SK-N-SH (cell line): ENCODE data around the gene NEAT1. TPM values are rescaled to one million over a fixed set of nuclear protein-coding genes. Genes with fewer than 3 reads are reported as not detected.

ENCODE experiments used
- CTCF ChIA-PET: fragments of 300-600, 350-600 bp; formaldehyde crosslinking; extraction: SDS; loops from one replicate; lab custom pipeline; 2021; lab: Yijun Ruan, JAX
- POLR2A ChIA-PET: fragments of 350-600 bp; sonication (Branson Sonifier 250); formaldehyde crosslinking; extraction: SDS; loops from one replicate; lab custom pipeline; 2020; ENCODE audit warnings: antibody characterized with exemption, inconsistent platforms; lab: Yijun Ruan, JAX
- DNase-seq: peaks from one replicate; pipeline ENCODE4 v3.0.0; 2012
- H2AFZ ChIP-seq: fragments of 200-600 bp; sonication (generic); 2 replicates; pipeline ENCODE4 v1.8.1; 2016; ENCODE audit warnings: antibody characterized with exemption, mild to moderate bottlenecking, low read depth
- H3F3A ChIP-seq: fragments of 200-600 bp; sonication (generic); replicated peaks from 2 replicates; pipeline ENCODE3; 2016; ENCODE audit warnings: antibody characterized with exemption, mild to moderate bottlenecking; ENCODE audit not compliant: insufficient read depth
- H3K27ac ChIP-seq, 2 experiments: fragments of 200-500 bp in 1 of 2; fragments of 200-600 bp in 1 of 2; sonication (Bioruptor generic) in 1 of 2; sonication (generic), shearing (Covaris generic) in 1 of 2; 2 replicates each; pipeline versions ENCODE4 v1.5.1 to v1.6.1; 2014 to 2016; ENCODE audit warnings: low read depth in 2 of 2, inconsistent platforms in 1 of 2, low read length in 1 of 2, mild to moderate bottlenecking in 1 of 2, mixed read lengths in 1 of 2
- H3K27me3 ChIP-seq: fragments of 200-600 bp; sonication (generic), shearing (Covaris generic); 2 replicates; pipeline ENCODE4 v1.6.1; 2016; ENCODE audit warnings: mixed run types; ENCODE audit not compliant: insufficient read depth
- H3K36me3 ChIP-seq, 2 experiments: fragments of 200-500 bp in 1 of 2; fragments of 200-600 bp in 1 of 2; sonication (Bioruptor generic) in 1 of 2; sonication (generic) in 1 of 2; replicated peaks in 1 of 2; 2 replicates each; pipeline versions ENCODE3 to v1.5.1; 2014 to 2016; ENCODE audit warnings: low read length in 1 of 2, mild to moderate bottlenecking in 1 of 2; ENCODE audit not compliant: insufficient read depth in 2 of 2, control insufficient read depth in 1 of 2
- H3K4me1 ChIP-seq, 2 experiments: fragments of 200-500 bp in 1 of 2; fragments of 200-600 bp in 1 of 2; sonication (Bioruptor generic) in 1 of 2; sonication (generic), shearing (Covaris generic) in 1 of 2; 2 replicates each; pipeline versions ENCODE4 v1.5.1 to v1.6.1; 2014 to 2016; ENCODE audit warnings: low read depth in 1 of 2, low read length in 1 of 2, mixed run types in 1 of 2; ENCODE audit not compliant: insufficient read depth in 2 of 2, control insufficient read depth in 1 of 2
- H3K4me2 ChIP-seq: fragments of 200-600 bp; sonication (generic), shearing (Covaris generic); 2 replicates; pipeline ENCODE4 v1.6.1; 2017; ENCODE audit warnings: mixed run types
- H3K4me3 ChIP-seq, 2 experiments: fragments of 200-500 bp in 1 of 2; fragments of 200-600 bp in 1 of 2; sonication (Bioruptor generic) in 1 of 2; sonication (generic), shearing (Covaris generic) in 1 of 2; 2 replicates each; pipeline versions ENCODE4 v1.5.1 to v1.8.1; 2014 to 2016; ENCODE audit warnings: low read depth in 2 of 2, inconsistent platforms in 1 of 2, low read length in 1 of 2, mild to moderate bottlenecking in 1 of 2, mixed read lengths in 1 of 2, moderate library complexity in 1 of 2
- H3K79me2 ChIP-seq: fragments of 200-600 bp; sonication (generic); 2 replicates; pipeline ENCODE4 v1.8.1; 2017; ENCODE audit warnings: mild to moderate bottlenecking; ENCODE audit not compliant: insufficient read depth
- H3K9ac ChIP-seq: fragments of 200-600 bp; sonication (generic); 2 replicates; pipeline ENCODE4 v1.6.1; 2017; ENCODE audit warnings: mixed run types
- H3K9me2 ChIP-seq: fragments of 200-600 bp; sonication (generic); 2 replicates; pipeline ENCODE4 v1.6.1; 2017; ENCODE audit warnings: mixed run types
- H3K9me3 ChIP-seq: fragments of 200-600 bp; sonication (generic); 2 replicates; pipeline ENCODE4 v1.6.1; 2017; ENCODE audit warnings: mixed run types, mild to moderate bottlenecking, moderate library complexity
- H4K20me1 ChIP-seq: fragments of 200-600 bp; sonication (generic); 2 replicates; pipeline ENCODE4 v1.6.1; 2017; ENCODE audit warnings: mild to moderate bottlenecking, mixed run types; ENCODE audit not compliant: insufficient read depth
- CTCF ChIP-seq: fragments of 200-600 bp; sonication (generic); IDR thresholded peaks from 2 replicates; pipeline ENCODE4 v1.6.1; 2017; ENCODE audit warnings: antibody characterized with exemption, mild to moderate bottlenecking, moderate library complexity
- ELF1 ChIP-seq: IDR thresholded peaks from 2 replicates; pipeline ENCODE4 v1.4.0; 2012
- EP300 ChIP-seq, 2 experiments: IDR thresholded peaks; 2 replicates each; pipeline versions ENCODE4 v1.4.0 to v1.6.1; 2012; ENCODE audit warnings: borderline replicate concordance in 1 of 2, low read depth in 1 of 2, low read length in 1 of 2
- EZH2phosphoT487 ChIP-seq: fragments of 200-600 bp; sonication (generic); IDR thresholded peaks from 2 replicates; pipeline ENCODE4 v1.6.1; 2017; ENCODE audit warnings: low read depth, mixed run types, mild to moderate bottlenecking, antibody characterized with exemption, moderate library complexity, borderline replicate concordance
- FOXJ3 ChIP-seq: sonication (generic); formaldehyde crosslinking; IDR thresholded peaks from 2 replicates; pipeline ENCODE4 v1.5.1; 2020; ENCODE audit warnings: mild to moderate bottlenecking, missing genetic modification reagents
- FOXM1 ChIP-seq: IDR thresholded peaks from 2 replicates; pipeline ENCODE4 v1.4.0; 2012; ENCODE audit warnings: low read depth, mild to moderate bottlenecking
- GABPA ChIP-seq: IDR thresholded peaks from 2 replicates; pipeline ENCODE4 v1.4.0; 2012; ENCODE audit warnings: low read depth, mild to moderate bottlenecking
- GATA2 ChIP-seq: sonication (generic); formaldehyde crosslinking; IDR thresholded peaks from 2 replicates; pipeline ENCODE4 v1.5.0; 2020; ENCODE audit warnings: mild to moderate bottlenecking, missing genetic modification reagents
- JUND ChIP-seq: IDR thresholded peaks from 2 replicates; pipeline ENCODE4 v1.4.0; 2012
- MEF2A ChIP-seq: IDR thresholded peaks from 2 replicates; pipeline ENCODE4 v1.4.0; 2012; ENCODE audit warnings: low read depth, borderline replicate concordance
- MXI1 ChIP-seq: IDR thresholded peaks from 2 replicates; pipeline ENCODE4 v1.6.1; 2012; ENCODE audit warnings: mild to moderate bottlenecking, low read depth, low read length, improper control_type of control experiment
- NFIC ChIP-seq: IDR thresholded peaks from 2 replicates; pipeline ENCODE4 v1.4.0; 2012; ENCODE audit warnings: borderline replicate concordance
- NRF1 ChIP-seq: IDR thresholded peaks from 2 replicates; pipeline ENCODE4 v1.6.1; 2012; ENCODE audit warnings: low read depth, mild to moderate bottlenecking, low read length
- POLR2AphosphoS5 ChIP-seq: IDR thresholded peaks from 2 replicates; pipeline ENCODE4 v1.6.1; 2012; ENCODE audit warnings: low read depth, low read length
- RAD21 ChIP-seq: IDR thresholded peaks from 2 replicates; pipeline ENCODE4 v1.6.1; 2012; ENCODE audit warnings: mild to moderate bottlenecking, low read length
- RCOR1 ChIP-seq: fragments of 150-350 bp; IDR thresholded peaks from 2 replicates; pipeline ENCODE4 v1.6.1; 2017; ENCODE audit warnings: antibody characterized with exemption, low read length
- REST ChIP-seq: IDR thresholded peaks from 2 replicates; pipeline ENCODE4 v1.6.1; 2012; ENCODE audit warnings: mild to moderate bottlenecking, low read depth, low read length, moderate library complexity
- RFX5 ChIP-seq: IDR thresholded peaks from 2 replicates; pipeline ENCODE4 v1.6.1; 2012; ENCODE audit warnings: mild to moderate bottlenecking, improper control_type of control experiment, low read length
- RXRA ChIP-seq: IDR thresholded peaks from 2 replicates; pipeline ENCODE4 v1.4.0; 2012; ENCODE audit warnings: low read depth, mild to moderate bottlenecking, borderline replicate concordance
- SMC3 ChIP-seq: IDR thresholded peaks from 2 replicates; pipeline ENCODE4 v1.6.1; 2012; ENCODE audit warnings: low read depth, low read length, improper control_type of control experiment
- TAF1 ChIP-seq: IDR thresholded peaks from 2 replicates; pipeline ENCODE4 v1.6.1; 2012; ENCODE audit warnings: low read depth, mild to moderate bottlenecking, low read length, moderate library complexity, borderline replicate concordance
- TCF12 ChIP-seq: IDR thresholded peaks from 2 replicates; pipeline ENCODE4 v1.4.0; 2012
- TEAD4 ChIP-seq: IDR thresholded peaks from 2 replicates; pipeline ENCODE4 v1.4.0; 2012; ENCODE audit warnings: mild to moderate bottlenecking, borderline replicate concordance; ENCODE audit not compliant: insufficient read depth
- USF1 ChIP-seq: IDR thresholded peaks from 2 replicates; pipeline ENCODE4 v1.4.0; 2012; ENCODE audit warnings: low read depth, borderline replicate concordance
- WGBS: methylation state at CpG from one replicate; pipeline ENCODE4 v1.1.6; 2017; ENCODE audit warnings: low lambda C conversion rate; 5-methylcytosine and 5-hydroxymethylcytosine counted together
- polyA plus RNA-seq, 3 experiments: library from polyadenylated mRNA; depleted of rRNA; stranded (reverse); fragments of >200 nt; gene quantifications; 2 replicates each; pipeline ENCODE4 v1.2.3, GENCODE V29; 2012
- TF ChIP-seq, protein P1 (sequence below): fragments of 150-350 bp; IDR thresholded peaks from 2 replicates; pipeline ENCODE4 v1.6.1; 2016; ENCODE audit warnings: mild to moderate bottlenecking, low read depth, low read length
- TF ChIP-seq, protein P2 (sequence below): IDR thresholded peaks from 2 replicates; pipeline ENCODE4 v1.4.0; 2012; ENCODE audit warnings: low read depth

The NEAT1 gene
- polyA plus RNA-seq, 1 of the 3 experiments (the other 2 are of a cell fraction), result 435 TPM

GRCh38 chr11:65426839-65427690, 4.5 kb downstream of the NEAT1 start:
- Histone ChIP-seq H3K9me2 (no peaks in the 10 kb centered on the region), H2AFZ (no peak overlapping the region), H3K79me2 (peaks cover 98% of the 10 kb centered on the region), H3K9me3 (no peaks in the 10 kb centered on the region), H3K4me2 (peak overlapping the region; percentile 94), H3K9ac (peak overlapping the region; percentile 98), H3K27ac (peak overlapping the region; percentile 100), H3K4me1 (peaks cover 2 to 34% of the 10 kb centered on the region in 2 experiments; a peak in 2 of 4 replicates), H4K20me1 (peaks cover 94% of the 10 kb centered on the region), H3F3A (peaks cover 90% of the 10 kb centered on the region), H3K36me3 (peaks cover 59 to 89% of the 10 kb centered on the region in 2 experiments), H3K4me3 (peak overlapping the region; percentile 77 to 83), H3K27me3 (no peaks in the 10 kb centered on the region)
- ChIA-PET POLR2A (interaction anchor here (1.9 to 17.2 kb wide), 2 partner anchors 9 to 71 kb away, joined by 11 to 1027 read pairs; partner anchors contain the start of gene MALAT1), CTCF (interaction anchor here (1.0 kb wide), 1 partner anchor 10 kb away, joined by 7 read pairs; no protein-coding TSS in a partner anchor)
- DNase-seq, result no peak
- WGBS, result 2% methylated on average over 9 of the region's 10 CpGs
- TF ChIP-seq EP300 (IDR thresholded peaks at IDR 0.05; ENCODE audit: borderline replicate concordance in 1 of 2, low read depth in 1 of 2, low read length in 1 of 2), result no peak
- no peak; the same call in none of the 2 replicates for TF ChIP-seq MXI1
- TF ChIP-seq, protein P1, sequence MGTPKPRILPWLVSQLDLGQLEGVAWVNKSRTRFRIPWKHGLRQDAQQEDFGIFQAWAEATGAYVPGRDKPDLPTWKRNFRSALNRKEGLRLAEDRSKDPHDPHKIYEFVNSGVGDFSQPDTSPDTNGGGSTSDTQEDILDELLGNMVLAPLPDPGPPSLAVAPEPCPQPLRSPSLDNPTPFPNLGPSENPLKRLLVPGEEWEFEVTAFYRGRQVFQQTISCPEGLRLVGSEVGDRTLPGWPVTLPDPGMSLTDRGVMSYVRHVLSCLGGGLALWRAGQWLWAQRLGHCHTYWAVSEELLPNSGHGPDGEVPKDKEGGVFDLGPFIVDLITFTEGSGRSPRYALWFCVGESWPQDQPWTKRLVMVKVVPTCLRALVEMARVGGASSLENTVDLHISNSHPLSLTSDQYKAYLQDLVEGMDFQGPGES, result no peak
- no peak for TF ChIP-seq RCOR1
- 0 out of 2 replicates have a peak, but pooled peaks have one; percentile 4 for TF ChIP-seq RXRA
- TF ChIP-seq GABPA, result no peak
- no peak for TF ChIP-seq GATA2 (CRISPR knock-in tag)
- 0 out of 2 replicates have a peak, but pooled peaks have one; percentile 48 for TF ChIP-seq FOXM1
- TF ChIP-seq TAF1, result peak; percentile 30; the same call in 1 of the 2 replicates
- TF ChIP-seq RFX5, result no peak
- TF ChIP-seq POLR2AphosphoS5, result peak; percentile 54
- no peak for TF ChIP-seq MEF2A
- TF ChIP-seq NFIC, result no peak
- TF ChIP-seq JUND, result no peak; the same call in 1 of the 2 replicates
- no peak for TF ChIP-seq NRF1
- no peak for TF ChIP-seq ELF1
- TF ChIP-seq, protein P2, sequence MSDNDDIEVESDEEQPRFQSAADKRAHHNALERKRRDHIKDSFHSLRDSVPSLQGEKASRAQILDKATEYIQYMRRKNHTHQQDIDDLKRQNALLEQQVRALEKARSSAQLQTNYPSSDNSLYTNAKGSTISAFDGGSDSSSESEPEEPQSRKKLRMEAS, result 0 out of 2 replicates have a peak, but pooled peaks have one; percentile 25
- no peak for TF ChIP-seq TCF12
- TF ChIP-seq REST, result peak; percentile 32
- no peak for TF ChIP-seq FOXJ3 (CRISPR knock-in tag)
- TF ChIP-seq USF1, result no peak
- TF ChIP-seq TEAD4, result 0 out of 2 replicates have a peak, but pooled peaks have one; percentile 33
- TF ChIP-seq EZH2phosphoT487, result no peak
- TF ChIP-seq CTCF, result no peak
- TF ChIP-seq SMC3, result no peak
- TF ChIP-seq RAD21, result no peak
